Activated T-helper 1 cell treated with Interleukin-2 at 50 U/mL for 16 hours (primary cell): ENCODE measurements around the gene IQCE.

ENCODE experiments used
- DNase-seq: peaks from one replicate; pipeline ENCODE4 v3.0.0-alpha.2; 2020; ENCODE audit warnings: low read depth

IQCE gene

GRCh38 chr7:2633538-2634266 is 74.9 kb downstream of the IQCE start:
- no peak for DNase-seq

GRCh38 chr7:2634267-2635145 is 75.7 kb downstream of the IQCE start:
- no peak for DNase-seq

DNA sequence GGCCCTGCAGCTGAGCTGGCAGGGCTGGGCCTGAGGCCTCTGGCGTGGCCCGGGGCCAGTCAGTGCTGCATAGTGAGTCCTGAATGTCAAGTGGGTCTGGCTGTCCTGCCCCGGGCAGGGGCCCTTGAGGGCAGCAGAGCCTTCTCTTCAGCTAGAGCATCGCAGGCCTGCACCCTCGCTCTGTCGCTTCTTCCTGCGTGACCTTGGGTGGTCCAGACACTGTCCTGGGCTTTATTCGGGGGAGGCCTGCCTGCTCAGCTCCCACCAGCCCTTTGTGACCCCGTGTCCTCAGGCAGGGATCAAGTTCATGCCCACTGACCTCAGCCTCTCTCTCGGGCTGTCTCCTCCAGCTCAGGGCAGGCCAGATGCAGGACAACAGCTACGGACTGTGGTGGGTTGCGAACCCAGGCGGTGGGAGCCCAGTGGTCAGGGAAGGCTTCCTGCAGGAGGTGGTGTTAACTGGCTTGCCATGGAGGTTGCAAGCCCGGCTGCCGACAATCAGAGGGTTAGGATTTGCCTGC is 76.4 kb downstream of the IQCE start:
- DNase-seq, result no peak

DNA sequence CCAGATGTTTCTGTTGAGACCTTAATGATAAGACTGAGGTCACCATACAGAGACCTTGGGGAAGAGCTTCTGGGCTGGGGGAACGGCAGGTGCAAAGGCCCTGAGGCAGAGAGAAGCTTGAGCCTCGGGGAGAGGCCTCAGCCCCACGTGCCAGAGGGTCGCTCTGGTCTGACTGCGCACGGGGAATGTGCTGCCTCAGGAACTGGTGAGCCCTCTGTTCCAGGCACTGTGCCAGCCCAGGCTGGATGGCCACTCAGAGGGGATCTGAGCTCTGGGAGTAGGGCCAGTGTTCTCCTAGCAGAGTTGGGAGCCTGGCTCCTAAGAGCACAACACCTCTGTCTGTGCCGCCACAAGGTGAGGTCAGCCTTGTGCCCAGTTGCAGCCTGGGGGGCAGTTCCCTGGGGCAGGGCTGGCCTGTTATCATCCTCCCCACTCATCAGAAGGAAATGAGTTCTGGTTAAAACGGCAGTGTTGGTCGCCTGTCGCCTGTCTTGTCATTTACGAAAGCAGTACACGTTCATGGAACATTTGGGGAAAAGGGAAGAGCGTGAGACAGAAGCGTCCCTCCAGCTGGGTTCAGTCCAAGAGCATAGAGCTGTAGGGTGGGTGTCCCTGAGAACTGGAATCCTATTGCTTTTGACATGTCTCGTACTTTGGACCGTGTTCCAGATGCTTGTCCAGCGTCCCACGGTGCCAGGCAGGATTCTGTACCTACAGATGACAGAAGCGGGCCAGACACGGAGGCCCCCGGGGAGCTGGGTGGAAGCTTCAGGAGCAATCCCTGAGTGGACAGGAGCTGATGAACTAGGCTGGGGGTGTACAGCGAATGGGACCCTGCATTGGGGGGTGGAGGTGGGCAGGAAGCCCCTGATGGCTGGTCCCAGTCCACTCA is 77.3 kb downstream of the IQCE start:
- DNase-seq, result no peak

DNA sequence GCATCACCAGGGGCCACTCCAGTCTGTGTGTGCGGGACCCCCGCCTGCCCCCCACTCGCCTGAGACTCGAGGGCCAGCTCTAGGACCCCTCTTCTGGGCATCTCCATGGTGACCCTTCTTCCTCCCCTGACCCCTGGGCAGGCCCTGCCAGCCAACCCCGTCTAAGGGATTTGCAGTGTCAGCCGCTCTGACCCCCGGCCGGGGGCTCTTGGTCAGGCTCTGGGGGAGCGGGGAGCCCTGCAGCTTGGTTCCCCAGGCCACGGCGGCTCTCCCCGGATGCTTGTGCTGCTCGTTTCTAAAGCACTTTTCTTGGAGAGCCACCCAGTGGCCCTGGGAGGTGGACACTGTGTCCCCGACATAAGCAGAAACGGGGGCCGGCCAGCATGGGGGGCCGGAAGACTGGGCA is 78.3 kb downstream of the IQCE start:
- no peak for DNase-seq

GRCh38 chr7:2637505-2638223 is 78.9 kb downstream of the IQCE start:
- no peak for DNase-seq

GRCh38 chr7:2638224-2638991 is 79.6 kb downstream of the IQCE start:
- DNase-seq, result no peak

- no peak for DNase-seq
These were observed 80.5 kb downstream of the IQCE start for GRCh38 chr7:2639181-2639681.

DNA sequence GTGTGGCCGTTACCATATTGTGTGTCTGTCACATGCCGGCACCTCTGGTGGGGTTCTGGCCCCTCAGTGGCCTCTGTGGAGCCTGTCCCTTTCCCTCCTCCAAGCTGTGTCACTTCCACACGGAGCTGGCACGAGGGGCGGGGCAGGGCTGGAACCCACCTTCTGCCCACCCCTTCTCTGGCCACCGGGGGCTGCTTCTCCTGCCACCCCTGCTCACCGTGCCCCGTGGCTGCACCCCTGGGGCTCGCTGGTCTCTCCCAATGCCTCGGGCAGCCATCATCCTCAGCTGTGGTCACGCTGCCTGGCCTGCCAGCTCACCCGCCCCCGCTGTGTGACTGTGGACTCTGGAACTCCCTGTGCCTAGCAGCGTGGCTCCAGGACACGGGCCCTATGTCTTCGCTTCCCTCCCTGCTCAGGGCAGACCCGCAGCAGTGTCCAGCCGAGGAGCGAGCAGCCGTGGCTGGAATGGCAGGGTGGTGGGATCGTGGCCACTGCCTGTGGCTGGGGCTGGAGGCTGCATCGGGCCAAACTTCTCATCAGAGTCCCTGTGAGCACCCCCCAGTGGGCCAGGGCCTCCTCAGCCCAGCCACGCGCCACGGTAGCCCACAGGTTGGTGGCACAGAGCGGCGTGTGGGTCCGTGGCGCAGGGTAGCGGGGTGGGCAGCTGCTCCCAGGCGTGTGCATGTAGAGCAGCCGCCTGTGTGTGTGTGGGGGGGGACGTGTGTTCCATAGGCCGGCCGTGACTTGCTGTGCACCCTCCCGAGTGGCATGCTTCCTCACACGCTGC is 81.1 kb downstream of the IQCE start:
- no peak for DNase-seq

DNA sequence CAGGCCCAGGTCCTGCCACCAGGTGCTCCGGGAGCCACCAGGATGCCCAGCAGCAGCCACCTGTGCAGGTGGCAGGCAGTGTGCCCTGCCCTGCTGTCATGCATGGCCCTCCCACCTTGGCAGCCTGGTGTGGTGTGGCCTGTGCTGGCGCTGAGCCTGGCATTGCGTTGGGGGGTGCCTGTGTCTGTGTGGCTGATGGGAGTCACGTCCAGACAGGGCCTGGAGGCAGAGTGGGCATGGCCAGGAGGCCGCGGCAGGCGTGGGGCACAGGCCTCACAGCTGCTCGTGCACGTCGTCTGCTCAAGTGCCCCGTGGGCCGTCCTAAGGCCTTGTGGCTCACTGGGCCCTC is 81.7 kb downstream of the IQCE start:
- DNase-seq, result no peak

GRCh38 chr7:2640846-2641316 is 82.1 kb downstream of the IQCE start:
- no peak for DNase-seq

GRCh38 chr7:2641406-2642393 is 82.9 kb downstream of the IQCE start:
- no peak for DNase-seq

- no peak for DNase-seq
These were observed 84.8 kb downstream of the IQCE start for GRCh38 chr7:2643386-2644219.

GRCh38 chr7:2644220-2644561 is 85.4 kb downstream of the IQCE start:
- no peak for DNase-seq

DNA sequence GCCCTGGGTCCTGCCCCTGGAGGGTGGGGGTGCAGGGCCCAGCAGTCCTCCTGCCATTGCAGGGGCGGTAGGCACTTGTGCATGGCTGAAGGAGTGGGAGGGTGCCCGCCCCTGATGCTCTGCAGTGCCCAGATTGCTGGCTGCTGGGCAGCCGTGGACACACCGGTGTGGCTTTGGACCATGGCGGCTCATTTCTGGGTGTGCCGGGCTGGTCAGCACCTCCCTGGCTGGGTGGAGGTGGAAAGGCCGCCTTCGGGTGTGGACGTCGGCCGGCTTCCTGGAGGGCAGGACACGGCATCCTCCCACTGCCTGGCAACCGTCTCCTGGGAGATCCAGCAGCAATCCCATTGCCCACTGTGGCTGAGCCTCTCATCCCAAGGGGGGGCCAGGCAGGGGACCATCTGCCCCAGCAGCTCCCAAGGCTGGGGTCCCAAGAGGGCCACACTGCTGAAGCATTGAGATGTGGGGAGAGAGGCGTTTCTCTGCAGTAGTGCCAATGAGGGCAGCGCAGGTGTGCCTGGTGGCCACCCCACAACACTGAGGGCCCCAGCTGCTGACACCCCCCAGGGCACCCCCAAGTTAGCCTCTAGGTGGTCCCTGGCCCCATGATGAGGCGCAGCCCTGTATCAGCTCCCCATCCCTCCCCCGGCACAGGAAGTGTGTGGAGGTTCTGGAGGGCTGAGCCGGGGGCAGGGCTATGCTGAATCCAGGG is 85.9 kb downstream of the IQCE start:
- no peak for DNase-seq

- DNase-seq, result no peak
These were observed 86.6 kb downstream of the IQCE start for GRCh38 chr7:2645274-2645868.

DNA sequence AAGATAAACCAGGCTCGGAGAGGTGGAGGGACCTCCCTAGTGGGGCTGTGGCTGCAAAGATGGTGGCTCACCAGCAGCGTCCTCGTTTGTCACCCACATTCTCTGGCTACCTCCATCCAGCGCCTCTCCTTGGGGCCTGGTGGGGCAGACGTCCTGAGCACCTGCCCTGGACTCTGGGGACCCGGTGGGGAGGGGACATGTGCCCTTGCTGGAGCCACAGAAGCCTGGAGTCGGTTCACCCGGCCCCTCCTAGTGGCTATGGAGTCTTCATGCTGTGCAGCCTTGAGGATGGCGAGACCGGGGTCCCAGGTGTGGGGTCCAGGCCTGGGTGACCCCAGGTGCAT is 87.5 kb downstream of the IQCE start:
- no peak for DNase-seq
